ENCODE data around the gene ATG10. TPM values are rescaled to one million over a fixed set of nuclear protein-coding genes. Genes with fewer than 3 reads are reported as not detected.
"Not testable (repeated sequence)": the region's sequence is repeated elsewhere in the genome, so short reads cannot be mapped to it uniquely, and the experiment has no call there.

The ATG10 gene
- total RNA-seq, 1 donor from 2014 or later, result 6.2 TPM

GRCh38 chr5:82023644-82024043 is 51.8 kb downstream of the ATG10 start:
- Mint-ChIP-seq H3K27ac (ENCODE audit: unreplicated experiment) (no peak overlapping the region), H3K4me3 (ENCODE audit: unreplicated experiment) (no peak overlapping the region), H3K36me3 (ENCODE audit: low read depth, unreplicated experiment) (no peaks in the 10 kb centered on the region), H3K4me1 (ENCODE audit: unreplicated experiment) (no peaks in the 10 kb centered on the region), H3K9me3 (ENCODE audit: unreplicated experiment) (no peaks in the 10 kb centered on the region), H3K27me3 (ENCODE audit: unreplicated experiment) (no peaks in the 10 kb centered on the region)
- DNase-seq (ENCODE audit: low spot score), result no peak
- TF ChIP-seq CTCF (IDR thresholded peaks at IDR 0.05; ENCODE audit: unreplicated experiment), result no peak

DNA sequence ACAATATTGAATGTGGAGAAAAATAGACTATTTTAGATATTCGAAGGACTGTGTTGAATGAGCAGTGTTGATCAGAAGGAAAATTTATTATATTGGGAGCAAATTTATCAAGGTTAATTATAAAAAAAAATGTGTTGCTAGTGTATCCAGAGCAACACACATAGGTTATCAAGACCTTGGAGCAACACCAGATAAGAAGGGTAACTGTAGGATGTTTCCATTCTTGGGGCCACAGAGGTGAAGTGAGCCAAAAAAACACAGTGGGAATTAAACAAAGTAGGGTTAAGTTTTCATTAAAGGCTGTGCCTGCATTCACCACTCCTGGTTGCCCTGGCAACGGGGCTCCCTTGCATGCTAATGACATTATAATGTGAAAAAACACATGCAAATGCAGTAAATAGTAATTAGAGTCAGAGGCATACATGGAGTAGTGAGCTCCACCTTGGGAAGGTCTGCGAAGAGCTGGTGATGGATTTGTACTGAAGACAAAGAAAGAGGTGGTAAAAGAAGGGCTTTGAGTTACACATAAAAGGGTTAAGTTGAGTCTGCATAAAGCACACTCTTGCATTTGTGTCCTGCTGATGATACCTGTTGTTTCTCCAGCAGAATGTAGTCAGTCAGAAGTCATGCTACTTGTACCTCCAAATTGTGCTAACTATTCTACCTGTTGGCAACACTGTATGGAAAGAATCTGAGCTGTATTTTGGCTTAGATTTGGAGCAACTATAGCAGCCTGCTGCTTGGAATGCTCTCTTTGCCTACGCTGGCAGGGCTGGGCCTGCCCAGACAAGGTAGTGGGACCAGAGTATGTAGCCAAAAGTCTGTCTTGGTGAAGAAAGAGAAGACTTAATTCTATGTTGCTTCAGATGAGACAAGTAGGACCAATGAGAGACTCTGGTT is 59.6 kb downstream of the ATG10 start:
- Mint-ChIP-seq H3K9me3 (ENCODE audit: unreplicated experiment) (no peaks in the 10 kb centered on the region), H3K4me3 (ENCODE audit: unreplicated experiment) (no peak overlapping the region), H3K27ac (ENCODE audit: unreplicated experiment) (no peak overlapping the region), H3K27me3 (ENCODE audit: unreplicated experiment) (peaks cover 1% of the 10 kb centered on the region), H3K4me1 (ENCODE audit: unreplicated experiment) (no peaks in the 10 kb centered on the region), H3K36me3 (ENCODE audit: low read depth, unreplicated experiment) (no peaks in the 10 kb centered on the region)
- DNase-seq (ENCODE audit: low spot score), result no peak
- no peak for TF ChIP-seq CTCF (IDR thresholded peaks at IDR 0.05; ENCODE audit: unreplicated experiment)

- H3K4me1 Mint-ChIP-seq (ENCODE audit: unreplicated experiment); H3K27ac Mint-ChIP-seq (ENCODE audit: unreplicated experiment); H3K4me3 Mint-ChIP-seq (ENCODE audit: unreplicated experiment); H3K27me3 Mint-ChIP-seq (ENCODE audit: unreplicated experiment); DNase-seq (ENCODE audit: low spot score): not testable (repeated sequence)
- Mint-ChIP-seq H3K9me3 (ENCODE audit: unreplicated experiment) (peaks cover 11% of the 10 kb centered on the region), H3K36me3 (ENCODE audit: low read depth, unreplicated experiment) (peaks cover 15% of the 10 kb centered on the region)
Measured at GRCh38 chr5:82042894-82043293, 71.1 kb downstream of the ATG10 start.

DNA sequence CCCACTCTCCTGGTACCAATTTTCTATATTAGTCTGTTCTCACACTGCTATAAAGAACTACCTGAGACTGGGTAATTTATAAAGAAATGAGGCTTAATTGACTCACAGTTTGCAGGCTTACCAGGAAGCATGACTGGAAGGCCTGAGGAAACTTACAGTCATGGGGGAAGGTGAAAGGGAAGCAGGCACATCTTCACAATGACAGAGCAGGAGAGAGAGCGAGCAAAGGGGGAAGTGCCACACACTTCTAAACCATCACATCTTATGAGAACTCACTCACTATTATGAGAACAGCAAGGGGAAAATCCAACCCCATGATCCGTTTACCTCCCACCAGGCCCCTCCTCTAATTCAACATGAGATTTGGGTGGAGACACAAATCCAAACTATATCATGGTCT is 72.2 kb downstream of the ATG10 start:
- no peak for DNase-seq (ENCODE audit: low spot score)
- Mint-ChIP-seq H3K4me1 (ENCODE audit: unreplicated experiment) (no peaks in the 10 kb centered on the region), H3K27me3 (ENCODE audit: unreplicated experiment) (peaks cover 1% of the 10 kb centered on the region), H3K27ac (ENCODE audit: unreplicated experiment) (no peak overlapping the region), H3K9me3 (ENCODE audit: unreplicated experiment) (peaks cover 11% of the 10 kb centered on the region), H3K4me3 (ENCODE audit: unreplicated experiment) (no peak overlapping the region), H3K36me3 (ENCODE audit: low read depth, unreplicated experiment) (peaks cover 11% of the 10 kb centered on the region)
- no peak for TF ChIP-seq CTCF (IDR thresholded peaks at IDR 0.05; ENCODE audit: unreplicated experiment)

DNA sequence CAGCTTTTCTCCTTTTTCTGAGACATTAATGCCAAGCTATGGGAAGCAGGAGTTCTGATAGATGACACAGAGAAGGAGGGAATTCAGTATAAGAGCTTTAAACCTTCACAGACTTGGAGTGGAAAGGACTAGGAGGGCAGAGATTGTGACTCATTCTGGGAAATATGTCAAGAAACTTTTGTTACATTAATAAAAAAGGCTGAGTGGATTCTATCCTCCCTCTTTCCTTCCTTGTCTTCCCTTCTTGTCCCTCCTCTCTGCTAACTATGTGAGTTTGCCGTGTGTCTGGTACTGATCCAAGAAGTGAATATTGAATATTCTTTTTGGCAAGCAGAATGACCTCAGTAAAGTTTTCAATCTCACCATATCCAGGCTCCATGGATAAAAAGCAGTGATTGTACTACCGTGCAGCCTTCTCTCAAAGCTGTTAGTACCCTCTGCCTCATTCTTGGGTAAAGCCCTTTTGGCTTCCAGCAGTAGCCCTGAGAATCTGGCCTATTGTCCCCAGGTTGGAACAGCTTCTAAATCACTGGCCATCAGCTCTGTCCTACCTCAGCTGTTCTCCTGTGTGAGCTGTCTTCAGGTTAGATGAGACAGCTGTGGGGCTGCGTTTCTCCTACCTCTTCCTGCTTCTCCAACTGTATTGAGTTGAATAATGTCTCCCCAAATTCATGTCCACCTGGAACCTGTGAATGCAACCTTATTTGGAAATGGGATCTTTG is 73.9 kb downstream of the ATG10 start:
- no peak for TF ChIP-seq CTCF (IDR thresholded peaks at IDR 0.05; ENCODE audit: unreplicated experiment)
- Mint-ChIP-seq H3K9me3 (ENCODE audit: unreplicated experiment) (peaks cover 11% of the 10 kb centered on the region), H3K36me3 (ENCODE audit: low read depth, unreplicated experiment) (peaks cover 11% of the 10 kb centered on the region), H3K27me3 (ENCODE audit: unreplicated experiment) (peaks cover 1% of the 10 kb centered on the region), H3K4me1 (ENCODE audit: unreplicated experiment) (no peaks in the 10 kb centered on the region), H3K27ac (ENCODE audit: unreplicated experiment) (no peak overlapping the region), H3K4me3 (ENCODE audit: unreplicated experiment) (no peak overlapping the region)
- DNase-seq (ENCODE audit: low spot score), result no peak

All from endothelial cell (in vitro differentiated cells).